OCI-LY1 (cell line): ENCODE measurements around the gene DNAAF5.

Experiments
- H2AFZ ChIP-seq: fragments of 200-600 bp; sonication (generic), shearing (Covaris generic); 2 replicates; pipeline ENCODE4 v1.6.0; 2014; ENCODE audit warnings: antibody characterized with exemption, mild to moderate bottlenecking, low read length
- H3F3A ChIP-seq: fragments of 200-600 bp; sonication (generic), shearing (Covaris generic); 2 replicates; pipeline ENCODE4 v1.6.0; 2014; ENCODE audit warnings: mild to moderate bottlenecking, antibody characterized with exemption, low read length, moderate library complexity; ENCODE audit not compliant: insufficient read depth
- H3K27ac ChIP-seq: fragments of 200-600 bp; sonication (generic); 2 replicates; pipeline ENCODE4 v1.5.1; 2014; ENCODE audit warnings: low read length, mixed run types, mild to moderate bottlenecking, low read depth; ENCODE audit not compliant: poor library complexity, severe bottlenecking
- H3K27me3 ChIP-seq: fragments of 200-600 bp; sonication (generic); 2 replicates; pipeline ENCODE4 v1.6.0; 2014; ENCODE audit warnings: antibody characterized with exemption, mild to moderate bottlenecking, low read length, moderate library complexity; ENCODE audit not compliant: insufficient read depth
- H3K36me3 ChIP-seq: fragments of 200-600 bp; sonication (generic); 2 replicates; pipeline ENCODE4 v1.6.1; 2014; ENCODE audit warnings: mild to moderate bottlenecking, antibody characterized with exemption, low read length, moderate library complexity, mixed read lengths; ENCODE audit not compliant: insufficient read depth
- H3K4me1 ChIP-seq: fragments of 200-600 bp; sonication (generic); 2 replicates; pipeline ENCODE4 v1.5.1; 2014; ENCODE audit warnings: mild to moderate bottlenecking, low read length, moderate library complexity; ENCODE audit not compliant: insufficient read depth, severe bottlenecking
- H3K4me2 ChIP-seq: fragments of 200-600 bp; sonication (generic), shearing (Covaris generic); 2 replicates; pipeline ENCODE4 v1.6.1; 2014; ENCODE audit warnings: low read length
- H3K4me3 ChIP-seq: fragments of 200-600 bp; sonication (generic); 2 replicates; pipeline ENCODE4 v1.5.1; 2014; ENCODE audit warnings: low read length, low read depth, mild to moderate bottlenecking, mixed read lengths; ENCODE audit not compliant: poor library complexity, severe bottlenecking
- H3K79me2 ChIP-seq: fragments of 200-600 bp; shearing (Covaris generic); 2 replicates; pipeline ENCODE4 v1.6.1; 2016; ENCODE audit warnings: mixed run types, low read length, mixed read lengths; ENCODE audit not compliant: insufficient read depth
- H3K9ac ChIP-seq: fragments of 200-600 bp; sonication (generic), shearing (Covaris generic); 2 replicates; pipeline ENCODE4 v1.6.1; 2014; ENCODE audit warnings: mild to moderate bottlenecking, low read length, mixed read lengths
- H3K9me2 ChIP-seq: fragments of 200-600 bp; sonication (generic), shearing (Covaris generic); 2 replicates; pipeline ENCODE4 v1.6.1; 2014; ENCODE audit warnings: low read depth, mild to moderate bottlenecking, low read length, mixed read lengths
- H3K9me3 ChIP-seq: fragments of 200-600 bp; shearing (Covaris generic); 2 replicates; pipeline ENCODE4 v1.6.1; 2014; ENCODE audit warnings: low read length, mixed read lengths
- H4K20me1 ChIP-seq: fragments of 200-600 bp; sonication (generic), shearing (Covaris generic); 2 replicates; pipeline ENCODE4 v1.6.0; 2016; ENCODE audit warnings: mild to moderate bottlenecking, low read length; ENCODE audit not compliant: insufficient read depth
- EZH2 ChIP-seq: fragments of 200-600 bp; sonication (generic), shearing (Covaris generic); IDR thresholded peaks from 2 replicates; pipeline ENCODE4 v1.8.0; 2017; ENCODE audit warnings: borderline replicate concordance, mixed run types, mild to moderate bottlenecking, antibody characterized with exemption, low read length, moderate library complexity, mixed read lengths
- TF ChIP-seq, protein P1 (sequence below): fragments of 200-600 bp; sonication (generic), shearing (Covaris generic); IDR thresholded peaks from 2 replicates; pipeline ENCODE4 v1.5.1; 2017; ENCODE audit warnings: mild to moderate bottlenecking, antibody characterized with exemption, low read length, moderate library complexity, mixed read lengths

DNAAF5 gene

DNA sequence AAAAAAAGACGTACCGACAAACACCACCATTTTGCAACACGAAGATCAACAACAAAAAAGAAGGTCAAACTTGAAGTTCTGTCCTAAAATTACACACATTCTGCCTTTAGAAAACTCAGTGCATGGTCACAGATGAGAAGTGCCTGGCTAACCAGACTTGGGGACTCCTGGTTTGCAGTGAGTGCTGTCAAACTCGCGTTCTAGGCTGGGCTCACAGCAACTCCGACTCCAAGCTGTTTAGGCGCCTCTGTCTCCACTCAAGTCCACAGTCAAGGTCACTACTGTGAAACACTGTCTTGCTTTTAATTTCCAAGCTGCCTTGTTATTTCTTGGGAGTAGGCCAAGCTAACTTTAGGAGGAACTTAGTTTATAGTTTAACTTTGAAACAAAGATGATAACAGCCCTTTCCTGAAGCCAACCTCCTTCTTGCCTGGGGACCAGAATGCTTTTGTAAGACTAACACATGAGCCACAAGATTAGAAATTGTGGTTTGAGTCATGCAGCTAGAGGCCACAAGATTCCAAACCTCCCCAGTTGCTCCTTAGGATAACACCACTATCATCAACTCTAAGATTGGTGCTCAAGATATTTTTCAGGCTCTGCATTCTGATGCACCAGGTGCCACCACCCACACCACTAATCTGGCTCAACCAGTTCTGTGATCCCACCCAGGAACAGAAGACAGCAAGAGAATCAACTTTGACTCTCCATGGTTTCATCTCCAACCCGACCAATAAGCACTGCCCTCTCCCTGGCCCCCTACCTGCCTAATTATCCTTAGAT is 1.1 kb upstream of the DNAAF5 start:
- peak overlapping the region; percentile 67 for H3K4me3 ChIP-seq
- H3K9me3 ChIP-seq, result peaks cover 3% of the 10 kb centered on the region; the same call in 1 of the 2 replicates
- no peaks in the 10 kb centered on the region for H3K9me2 ChIP-seq
- H3K27ac ChIP-seq, result no peak overlapping the region
- H3F3A ChIP-seq, result no peaks in the 10 kb centered on the region
- H3K27me3 ChIP-seq, result no peaks in the 10 kb centered on the region
- no peak overlapping the region for H2AFZ ChIP-seq
- peaks cover 51% of the 10 kb centered on the region for H3K36me3 ChIP-seq
- no peaks in the 10 kb centered on the region for H4K20me1 ChIP-seq
- peak overlapping the region; percentile 73 for H3K9ac ChIP-seq
- H3K4me2 ChIP-seq, result peak overlapping the region; percentile 82
- H3K4me1 ChIP-seq, result peaks cover 21% of the 10 kb centered on the region
- H3K79me2 ChIP-seq, result peaks cover 11% of the 10 kb centered on the region
- TF ChIP-seq, protein P1, sequence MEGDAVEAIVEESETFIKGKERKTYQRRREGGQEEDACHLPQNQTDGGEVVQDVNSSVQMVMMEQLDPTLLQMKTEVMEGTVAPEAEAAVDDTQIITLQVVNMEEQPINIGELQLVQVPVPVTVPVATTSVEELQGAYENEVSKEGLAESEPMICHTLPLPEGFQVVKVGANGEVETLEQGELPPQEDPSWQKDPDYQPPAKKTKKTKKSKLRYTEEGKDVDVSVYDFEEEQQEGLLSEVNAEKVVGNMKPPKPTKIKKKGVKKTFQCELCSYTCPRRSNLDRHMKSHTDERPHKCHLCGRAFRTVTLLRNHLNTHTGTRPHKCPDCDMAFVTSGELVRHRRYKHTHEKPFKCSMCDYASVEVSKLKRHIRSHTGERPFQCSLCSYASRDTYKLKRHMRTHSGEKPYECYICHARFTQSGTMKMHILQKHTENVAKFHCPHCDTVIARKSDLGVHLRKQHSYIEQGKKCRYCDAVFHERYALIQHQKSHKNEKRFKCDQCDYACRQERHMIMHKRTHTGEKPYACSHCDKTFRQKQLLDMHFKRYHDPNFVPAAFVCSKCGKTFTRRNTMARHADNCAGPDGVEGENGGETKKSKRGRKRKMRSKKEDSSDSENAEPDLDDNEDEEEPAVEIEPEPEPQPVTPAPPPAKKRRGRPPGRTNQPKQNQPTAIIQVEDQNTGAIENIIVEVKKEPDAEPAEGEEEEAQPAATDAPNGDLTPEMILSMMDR, result no peak
- no peak for TF ChIP-seq EZH2

DNA sequence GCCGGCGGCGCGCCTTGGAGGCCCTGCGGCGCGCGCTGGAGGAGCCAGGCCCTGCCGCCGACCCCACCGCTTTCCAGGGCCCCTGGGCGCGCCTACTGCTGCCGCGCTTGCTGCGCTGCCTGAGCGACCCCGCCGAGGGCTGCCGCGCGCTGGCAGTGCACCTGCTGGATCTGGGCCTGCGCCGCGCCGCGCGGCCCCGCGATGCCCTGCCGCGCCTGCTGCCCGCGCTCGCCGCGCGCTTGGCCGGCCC is 280 bp downstream of the DNAAF5 start:
- Histone ChIP-seq H3K4me2 (peak overlapping the region; percentile 90), H3K36me3 (peaks cover 64% of the 10 kb centered on the region), H3K9me3 (peaks cover 2% of the 10 kb centered on the region; the same call in 1 of the 2 replicates), H4K20me1 (no peaks in the 10 kb centered on the region), H3K4me3 (peak overlapping the region; percentile 67), H3K27ac (no peak overlapping the region), H3K79me2 (peaks cover 11% of the 10 kb centered on the region), H3K9me2 (no peaks in the 10 kb centered on the region), H2AFZ (no peak overlapping the region), H3K27me3 (no peaks in the 10 kb centered on the region), H3K9ac (peak overlapping the region; percentile 73), H3F3A (no peaks in the 10 kb centered on the region), H3K4me1 (peaks cover 21% of the 10 kb centered on the region)
- TF ChIP-seq, protein P1, result no peak
- no peak for TF ChIP-seq EZH2

DNA sequence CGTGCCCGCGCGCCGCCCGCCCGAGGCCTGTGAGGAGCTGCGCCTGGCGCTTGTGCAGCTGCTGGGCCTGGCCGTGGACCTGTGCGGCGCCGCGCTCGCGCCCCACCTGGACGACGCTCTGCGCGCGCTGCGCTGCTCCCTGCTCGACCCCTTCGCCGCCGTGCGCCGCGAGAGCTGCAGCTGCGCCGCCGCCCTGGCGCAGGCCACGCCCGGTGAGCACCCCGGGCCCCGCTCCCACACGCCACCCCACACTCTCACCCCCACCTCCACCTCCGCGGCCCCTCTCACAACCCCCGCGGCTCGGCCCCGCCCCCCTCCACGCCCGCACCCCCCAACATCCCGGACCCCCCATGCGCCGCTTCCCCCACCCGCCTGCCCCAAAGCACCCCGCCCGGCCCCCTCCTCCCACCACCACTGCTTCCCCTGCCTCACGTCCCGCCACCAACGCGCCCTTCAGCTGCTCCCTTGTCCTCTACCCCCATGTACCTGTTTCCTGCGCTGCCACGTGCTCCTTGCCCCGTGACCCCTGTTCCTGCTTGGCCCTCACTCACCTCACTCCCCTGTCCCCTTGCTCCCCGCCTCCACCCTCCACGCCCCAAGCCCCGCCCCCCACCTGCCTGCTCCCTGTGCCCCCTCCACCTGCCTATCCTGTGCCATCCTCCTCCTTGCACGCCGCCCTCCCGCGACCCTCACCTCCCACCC is 756 bp downstream of the DNAAF5 start, which contains the start of gene PRKAR1B:
Gene PRKAR1B, minus strand, starts transcription at position 178 of the 702 bp plus-strand sequence. CDS start 15,776 bp downstream, outside the sequence.
- Histone ChIP-seq H3K4me3 (peak within 1 kb of the TSS; percentile 67), H3K9me3 (peaks cover 2% of the 10 kb centered on the region; the same call in 1 of the 2 replicates), H4K20me1 (no peaks in the 10 kb centered on the region), H3F3A (no peaks in the 10 kb centered on the region), H3K4me1 (peaks cover 21% of the 10 kb centered on the region), H3K36me3 (peaks cover 67% of the 10 kb centered on the region), H3K27me3 (no peaks in the 10 kb centered on the region), H3K4me2 (peak within 1 kb of the TSS; percentile 90), H3K9me2 (no peaks in the 10 kb centered on the region), H3K9ac (peak within 1 kb of the TSS; percentile 73), H2AFZ (no peak within 1 kb of the TSS), H3K79me2 (peaks cover 11% of the 10 kb centered on the region), H3K27ac (peak within 1 kb of the TSS; percentile 37)
- TF ChIP-seq, protein P1, result no peak
- no peak for TF ChIP-seq EZH2
